Hepatocyte (in vitro differentiated cells): ENCODE results near the gene ANO10.

Experiments
- EZH2phosphoT487 ChIP-seq: fragments of 200-600 bp; sonication (generic); IDR thresholded peaks from one replicate; pipeline ENCODE4 v1.6.1; 2018; ENCODE audit warnings: antibody characterized with exemption, mild to moderate bottlenecking, low read depth, moderate library complexity; ENCODE audit not compliant: unreplicated experiment, severe bottlenecking
- TF ChIP-seq, protein P1 (sequence below): fragments of 200-600 bp; sonication (generic); IDR thresholded peaks from 2 replicates; pipeline ENCODE4 v1.5.1; 2016; ENCODE audit warnings: antibody characterized with exemption, mild to moderate bottlenecking; ENCODE audit not compliant: poor library complexity

DNA sequence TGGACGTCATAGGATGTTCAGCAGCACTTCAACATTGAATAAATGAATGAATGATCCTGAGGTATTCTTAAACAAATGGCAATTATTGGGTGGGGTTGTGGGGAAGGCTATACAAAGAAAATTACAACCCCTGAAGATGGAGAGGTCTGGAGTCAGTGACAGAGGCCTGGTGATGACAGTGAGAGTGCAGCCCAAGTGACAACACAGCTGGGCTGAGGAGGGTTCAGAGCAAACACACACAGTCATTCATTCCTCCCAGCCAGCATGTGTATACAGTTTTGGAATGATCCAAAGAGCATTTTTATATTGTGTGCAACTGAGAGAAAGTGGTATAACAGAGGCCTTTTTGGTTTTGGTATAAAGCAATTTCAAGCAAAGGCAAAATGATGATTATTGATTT lies 148.1 kb downstream of the ANO10 start:
- TF ChIP-seq, protein P1, sequence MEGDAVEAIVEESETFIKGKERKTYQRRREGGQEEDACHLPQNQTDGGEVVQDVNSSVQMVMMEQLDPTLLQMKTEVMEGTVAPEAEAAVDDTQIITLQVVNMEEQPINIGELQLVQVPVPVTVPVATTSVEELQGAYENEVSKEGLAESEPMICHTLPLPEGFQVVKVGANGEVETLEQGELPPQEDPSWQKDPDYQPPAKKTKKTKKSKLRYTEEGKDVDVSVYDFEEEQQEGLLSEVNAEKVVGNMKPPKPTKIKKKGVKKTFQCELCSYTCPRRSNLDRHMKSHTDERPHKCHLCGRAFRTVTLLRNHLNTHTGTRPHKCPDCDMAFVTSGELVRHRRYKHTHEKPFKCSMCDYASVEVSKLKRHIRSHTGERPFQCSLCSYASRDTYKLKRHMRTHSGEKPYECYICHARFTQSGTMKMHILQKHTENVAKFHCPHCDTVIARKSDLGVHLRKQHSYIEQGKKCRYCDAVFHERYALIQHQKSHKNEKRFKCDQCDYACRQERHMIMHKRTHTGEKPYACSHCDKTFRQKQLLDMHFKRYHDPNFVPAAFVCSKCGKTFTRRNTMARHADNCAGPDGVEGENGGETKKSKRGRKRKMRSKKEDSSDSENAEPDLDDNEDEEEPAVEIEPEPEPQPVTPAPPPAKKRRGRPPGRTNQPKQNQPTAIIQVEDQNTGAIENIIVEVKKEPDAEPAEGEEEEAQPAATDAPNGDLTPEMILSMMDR, result no peak
- TF ChIP-seq EZH2phosphoT487, result no peak
